ENCODE data around the gene ARHGEF25. TPM values are rescaled to one million over a fixed set of nuclear protein-coding genes. Genes with fewer than 3 reads are reported as not detected.

Gene ARHGEF25
- total and polyA plus RNA-seq, 2 of the 13 experiments (the other 11 are each of a cell fraction or from before 2014, with no cell fraction given): 11.5 to 12.5 TPM

- TF ChIP-seq SIX1 (CRISPR knock-in tag; IDR thresholded peaks at IDR 0.05; ENCODE audit: borderline replicate concordance) (no peak), ZMYM2 (CRISPR knock-in tag; IDR thresholded peaks at IDR 0.05) (no peak), PBX3 (CRISPR knock-in tag; IDR thresholded peaks at IDR 0.05; ENCODE audit: borderline replicate concordance) (no peak), GTF2F1 (IDR thresholded peaks at IDR 0.05; ENCODE audit: low read length) (no peak), ATF6 (CRISPR knock-in tag; conservative IDR thresholded peaks at IDR 0.05) (0 out of 2 replicates have a peak, but pooled peaks have one; percentile 10), NAIF1 (CRISPR knock-in tag; IDR thresholded peaks at IDR 0.05; ENCODE audit: borderline replicate concordance) (peak; percentile 56; the same call in 1 of the 2 replicates), RCOR2 (CRISPR knock-in tag; IDR thresholded peaks at IDR 0.05) (peak; percentile 58; the same call in 1 of the 2 replicates), ATAD3A (CRISPR knock-in tag; IDR thresholded peaks at IDR 0.05) (no peak), SKI (IDR thresholded peaks at IDR 0.05; ENCODE audit: partially characterized antibody) (no peak), ZNF333 (CRISPR knock-in tag; IDR thresholded peaks at IDR 0.05; ENCODE audit: borderline replicate concordance) (no peak), ZNF597 (CRISPR knock-in tag; IDR thresholded peaks at IDR 0.05) (no peak), TAF1 (CRISPR knock-in tag; IDR thresholded peaks at IDR 0.05) (peak; percentile 41; the same call in 1 of the 2 replicates), SOX6 (IDR thresholded peaks at IDR 0.05) (no peak), SOX6 (CRISPR knock-in tag; IDR thresholded peaks at IDR 0.05) (peak; percentile 77), MED1 (CRISPR knock-in tag; IDR thresholded peaks at IDR 0.05) (peak; percentile 89), ZNF605 (CRISPR knock-in tag; IDR thresholded peaks at IDR 0.05) (no peak), ZNF660 (CRISPR knock-in tag; IDR thresholded peaks at IDR 0.05; ENCODE audit: borderline replicate concordance, low read depth) (no peak), ZNF549 (CRISPR knock-in tag; IDR thresholded peaks at IDR 0.05) (no peak), ZNF253 (CRISPR knock-in tag; IDR thresholded peaks at IDR 0.05; ENCODE audit: borderline replicate concordance) (no peak), ZNF17 (CRISPR knock-in tag; IDR thresholded peaks at IDR 0.05) (no peak), MXI1 (IDR thresholded peaks at IDR 0.05; ENCODE audit: borderline replicate concordance, low read depth, low read length) (peak; percentile 53; the same call in 1 of the 3 replicates), TBL1XR1 (IDR thresholded peaks at IDR 0.05; ENCODE audit: borderline replicate concordance, low read length, partially characterized antibody) (no peak), NFYB (CRISPR knock-in tag; IDR thresholded peaks at IDR 0.05) (no peak), NFATC3 (CRISPR knock-in tag; IDR thresholded peaks at IDR 0.05) (no peak), ZNF224 (CRISPR knock-in tag; IDR thresholded peaks at IDR 0.05) (no peak), ZNF160 (CRISPR knock-in tag; IDR thresholded peaks at IDR 0.05) (peak; percentile 79), ZNF589 (CRISPR knock-in tag; conservative IDR thresholded peaks at IDR 0.05) (no peak), HDAC2 (CRISPR knock-in tag; IDR thresholded peaks at IDR 0.05) (peak; percentile 73; the same call in 1 of the 2 replicates), ZFX (CRISPR knock-in tag; IDR thresholded peaks at IDR 0.05; ENCODE audit: low read depth) (peak; percentile 94)
Measured at GRCh38 chr12:57575771-57576612, 35.2 kb upstream of the ARHGEF25 start (continued).
